HS-5 (cell line): ENCODE results near the gene LAMP2.

ENCODE experiments used
- DNase-seq: peaks from one replicate; pipeline ENCODE4 v3.0.0-alpha.2; 2012; ENCODE audit warnings: low read depth

Gene LAMP2

GRCh38 chrX:120456973-120457372, 12.1 kb downstream of the LAMP2 start:
- peak; percentile 49 for DNase-seq

GRCh38 chrX:120453985-120454384, 15.1 kb downstream of the LAMP2 start:
- no peak for DNase-seq

- no peak for DNase-seq
These were observed 17.0 kb downstream of the LAMP2 start for GRCh38 chrX:120452131-120452530.

- DNase-seq, result no peak
These were observed 18.9 kb downstream of the LAMP2 start for GRCh38 chrX:120450163-120450562.

DNA sequence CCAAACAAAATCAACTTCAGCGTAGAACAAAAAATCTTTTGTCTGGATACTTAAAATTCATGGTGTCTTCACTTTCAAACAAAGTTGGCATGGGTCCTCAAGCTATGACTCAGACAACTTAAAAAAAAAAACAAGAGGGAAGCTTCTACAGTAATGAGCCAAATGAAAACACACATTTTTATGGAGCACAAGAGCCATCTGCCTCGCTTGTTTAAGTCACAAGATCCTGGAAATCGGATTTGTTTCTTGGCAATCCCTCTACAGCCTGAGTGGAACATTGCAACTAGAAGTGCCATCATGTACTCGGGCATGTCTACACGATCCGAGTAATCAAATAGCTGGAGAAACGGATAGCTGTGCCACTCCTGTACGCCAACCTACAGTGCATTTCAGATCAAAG, 22.6 kb downstream of the LAMP2 start:
- no peak for DNase-seq

DNA sequence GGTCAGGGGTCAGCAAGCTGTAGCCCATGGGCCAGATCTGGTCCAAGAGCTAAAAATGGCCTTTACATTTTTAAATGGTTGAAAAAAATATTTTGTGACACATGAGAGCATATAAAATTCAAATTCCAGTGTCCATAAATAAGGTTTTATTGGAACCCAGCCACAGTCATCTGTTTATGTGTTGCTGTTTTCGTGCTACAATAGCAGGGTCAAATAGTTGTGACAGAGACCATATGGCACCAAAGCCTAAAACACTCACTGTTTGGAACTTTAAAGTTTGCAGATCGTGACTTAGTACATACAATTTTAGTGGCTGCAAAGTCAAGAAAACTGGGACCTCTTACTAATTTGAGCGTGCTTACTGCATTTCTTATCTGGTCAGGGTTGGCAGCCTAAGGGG, 29.2 kb downstream of the LAMP2 start:
- no peak for DNase-seq

- DNase-seq, result no peak
These were observed 39.1 kb downstream of the LAMP2 start for GRCh38 chrX:120429776-120430540.

DNA sequence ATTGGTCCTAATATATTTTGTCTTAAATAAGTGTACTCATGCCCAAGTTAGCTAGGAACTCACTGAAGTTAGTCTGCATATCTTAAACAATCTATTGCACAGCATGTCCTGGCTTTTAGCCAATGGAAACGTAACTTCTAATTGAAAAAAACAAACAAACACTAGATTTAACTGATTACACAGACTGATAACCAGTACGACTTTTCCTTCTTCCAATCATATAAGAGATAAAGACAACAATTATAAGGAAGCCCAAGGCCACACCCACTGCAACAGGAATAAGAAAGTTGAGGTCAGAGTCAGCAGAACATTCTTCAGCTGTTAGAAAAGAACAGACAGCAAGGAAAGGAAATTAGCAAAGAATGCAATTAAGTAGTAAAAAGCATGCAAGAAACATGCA, 40.8 kb downstream of the LAMP2 start:
- DNase-seq, result no peak

DNA sequence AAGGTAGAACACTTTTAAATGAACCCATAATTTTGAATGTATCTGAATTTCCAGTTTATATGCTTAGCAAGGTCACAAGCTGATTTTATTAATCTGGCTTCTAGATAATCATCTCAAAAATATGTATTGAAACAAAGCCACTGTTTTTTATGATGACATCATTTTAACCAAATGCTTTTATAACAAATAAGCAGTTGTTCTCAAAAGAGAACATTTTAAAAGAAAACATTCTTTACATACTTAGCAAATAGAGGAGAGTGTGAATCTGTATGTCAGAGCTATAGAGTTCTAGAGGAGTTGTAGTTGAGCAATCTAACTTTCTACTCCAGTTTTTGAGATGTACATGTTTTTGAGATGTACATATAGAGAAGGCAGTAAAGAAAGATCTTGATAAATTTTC, 42.5 kb downstream of the LAMP2 start:
- peak; percentile 4 for DNase-seq

DNA sequence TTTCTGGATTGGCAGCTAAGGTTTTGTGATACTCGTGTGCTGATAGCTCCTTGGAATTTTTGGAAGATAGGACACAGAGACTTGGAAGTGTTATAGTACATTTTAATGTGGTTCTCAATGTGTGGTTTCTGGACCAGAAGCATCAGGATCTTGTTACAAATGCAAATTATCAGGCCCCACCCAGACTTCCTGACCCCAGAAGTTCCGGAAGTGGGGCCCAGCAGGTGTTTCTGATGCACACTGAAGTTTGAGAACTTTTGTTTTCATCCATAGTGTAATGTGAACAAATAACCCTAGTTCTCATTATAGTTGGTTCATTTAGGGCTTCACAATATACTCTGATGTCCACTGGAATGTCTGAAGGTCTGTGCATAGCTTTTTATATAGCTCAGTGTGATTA, 49.6 kb downstream of the LAMP2 start:
- no peak for DNase-seq

GRCh38 chrX:120408168-120408567, 60.9 kb downstream of the LAMP2 start:
- no peak for DNase-seq

- DNase-seq, result no peak
These were observed 62.5 kb downstream of the LAMP2 start for GRCh38 chrX:120406638-120407037.

GRCh38 chrX:120402369-120402768, 66.7 kb downstream of the LAMP2 start:
- no peak for DNase-seq

GRCh38 chrX:120401301-120401700, 67.8 kb downstream of the LAMP2 start:
- DNase-seq, result no peak

DNA sequence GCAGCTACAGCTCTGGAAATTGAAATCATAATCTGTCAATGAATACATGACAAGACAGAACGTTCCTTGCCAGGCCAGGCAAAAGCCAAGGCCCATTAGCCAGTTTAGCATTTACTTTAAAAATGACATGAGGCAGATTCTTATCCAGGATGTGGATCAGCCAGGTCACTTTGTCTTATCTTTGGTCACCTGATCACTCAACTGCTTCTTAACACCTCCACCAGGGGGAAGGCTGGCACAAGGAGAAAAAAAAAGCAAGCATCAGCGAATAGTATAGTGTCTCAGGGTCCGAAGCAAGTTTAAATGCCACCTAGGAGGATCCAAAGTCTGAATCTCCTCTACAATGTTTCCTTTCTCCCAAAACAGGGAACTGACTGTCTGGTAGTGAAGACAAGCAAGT, 88.4 kb downstream of the LAMP2 start:
- no peak for DNase-seq

DNA sequence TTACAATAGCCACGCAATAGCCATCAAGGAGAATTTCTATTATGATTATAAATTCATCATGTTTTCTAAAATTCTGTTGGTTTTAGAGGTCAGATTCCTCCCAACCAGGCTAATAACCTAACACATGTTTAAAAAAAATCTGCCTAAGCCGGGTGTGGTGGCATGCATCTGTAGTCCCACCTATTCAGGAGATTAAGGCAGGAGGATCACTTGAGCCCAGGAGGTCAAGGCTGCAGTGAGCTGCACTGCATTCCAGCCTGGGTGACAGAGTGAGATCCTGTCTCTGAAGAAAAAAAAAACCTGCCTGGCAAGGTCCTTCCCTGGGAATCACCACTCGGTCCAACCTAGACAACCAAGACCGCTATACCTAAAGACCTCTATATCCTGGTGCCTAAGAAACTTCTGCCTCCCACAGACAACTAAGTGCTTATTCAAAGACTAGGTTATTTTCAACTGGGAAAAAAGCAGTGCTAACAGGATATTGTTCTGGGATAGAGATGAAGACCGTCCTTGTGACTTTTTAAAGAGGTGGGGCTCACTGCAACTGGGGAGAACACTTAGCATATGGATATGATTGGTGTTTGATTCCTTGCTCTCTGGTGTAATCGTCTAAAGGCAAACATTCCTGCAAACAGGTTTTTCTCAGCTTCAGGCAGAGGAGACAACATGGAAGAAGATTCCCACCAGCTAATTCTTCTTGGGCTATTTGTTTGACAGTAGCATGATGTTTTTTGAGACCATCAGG, 89.0 kb downstream of the LAMP2 start:
- DNase-seq, result no peak

GRCh38 chrX:120378570-120378969, 90.5 kb downstream of the LAMP2 start:
- no peak for DNase-seq
